Omental fat pad (tissue), 4 donors: ENCODE data around the gene IL17RE. TPM values are rescaled to one million over a fixed set of nuclear protein-coding genes. Genes with fewer than 3 reads are reported as not detected.
"Not testable (repeated sequence)": the region's sequence is repeated elsewhere in the genome, so short reads cannot be mapped to it uniquely, and the experiment has no call there.

Source experiments
- ATAC-seq: fragments of 150-250 bp; one replicate; pipeline ENCODE4 v1.9.1; 2016; ENCODE audit warnings: mild to moderate bottlenecking, moderate library complexity; ENCODE audit not compliant: low FRiP score
- DNase-seq: peaks from one replicate; pipeline ENCODE4 v3.0.0-alpha.2; 2019; ENCODE audit warnings: low spot score
- total RNA-seq, 4 donors: library from RNA; depleted of rRNA; stranded (reverse); fragments of >200 nt; gene quantifications; one replicate each; pipeline ENCODE4 v1.1.0, GENCODE V29; 2016
- TF ChIP-seq, protein P1 (sequence below), 3 donors: fragments of 450-650 bp; IDR thresholded peaks; one replicate each; pipeline ENCODE4 v1.5.1; 2016 to 2017; ENCODE audit warnings: antibody characterized with exemption in 3 of 3, mild to moderate bottlenecking in 3 of 3, moderate library complexity in 2 of 3

Gene IL17RE
- total RNA-seq, 4 donors from 2014 or later, result 7.7 to 13.8 (median 10.3) TPM

DNA sequence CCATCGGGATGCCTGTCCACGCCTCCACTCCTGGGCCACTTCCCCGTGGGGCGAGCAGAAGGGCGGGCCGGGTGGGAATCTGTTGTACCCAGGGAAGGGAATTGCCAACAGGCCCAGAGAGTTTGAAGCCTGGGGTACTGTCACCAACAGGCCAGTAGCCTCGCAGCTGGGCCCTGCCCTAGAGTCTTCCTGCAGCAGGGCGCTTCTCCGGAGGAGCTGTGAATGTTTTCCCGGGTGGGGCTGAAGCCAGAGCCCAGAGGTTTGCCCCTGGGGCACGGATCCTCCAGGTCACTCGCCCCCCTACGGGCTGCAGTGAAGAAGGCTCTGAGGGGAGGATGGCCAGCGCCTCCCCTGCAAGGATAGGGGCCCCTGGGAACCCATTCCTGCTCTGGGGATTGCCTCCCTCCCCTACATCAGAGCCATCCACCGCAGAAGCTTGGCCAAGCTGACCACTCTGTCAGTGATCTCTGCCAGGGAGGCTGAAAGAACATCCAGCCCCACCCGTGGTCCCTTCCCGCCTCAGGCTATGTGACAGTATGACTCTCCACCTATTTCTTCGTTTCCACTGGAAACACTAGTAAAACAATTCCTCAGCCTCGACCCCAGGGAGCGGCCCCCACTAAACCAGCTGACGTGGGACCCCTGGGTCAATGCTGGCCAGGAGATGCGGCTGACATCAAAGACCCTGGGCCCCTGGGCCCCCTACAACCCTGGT lies 39.4 kb upstream of the IL17RE start:
- no peak for DNase-seq
- ATAC-seq, result no peak
- TF ChIP-seq, protein P1, sequence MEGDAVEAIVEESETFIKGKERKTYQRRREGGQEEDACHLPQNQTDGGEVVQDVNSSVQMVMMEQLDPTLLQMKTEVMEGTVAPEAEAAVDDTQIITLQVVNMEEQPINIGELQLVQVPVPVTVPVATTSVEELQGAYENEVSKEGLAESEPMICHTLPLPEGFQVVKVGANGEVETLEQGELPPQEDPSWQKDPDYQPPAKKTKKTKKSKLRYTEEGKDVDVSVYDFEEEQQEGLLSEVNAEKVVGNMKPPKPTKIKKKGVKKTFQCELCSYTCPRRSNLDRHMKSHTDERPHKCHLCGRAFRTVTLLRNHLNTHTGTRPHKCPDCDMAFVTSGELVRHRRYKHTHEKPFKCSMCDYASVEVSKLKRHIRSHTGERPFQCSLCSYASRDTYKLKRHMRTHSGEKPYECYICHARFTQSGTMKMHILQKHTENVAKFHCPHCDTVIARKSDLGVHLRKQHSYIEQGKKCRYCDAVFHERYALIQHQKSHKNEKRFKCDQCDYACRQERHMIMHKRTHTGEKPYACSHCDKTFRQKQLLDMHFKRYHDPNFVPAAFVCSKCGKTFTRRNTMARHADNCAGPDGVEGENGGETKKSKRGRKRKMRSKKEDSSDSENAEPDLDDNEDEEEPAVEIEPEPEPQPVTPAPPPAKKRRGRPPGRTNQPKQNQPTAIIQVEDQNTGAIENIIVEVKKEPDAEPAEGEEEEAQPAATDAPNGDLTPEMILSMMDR (IDR thresholded peaks at IDR 0.05), result no peak

DNA sequence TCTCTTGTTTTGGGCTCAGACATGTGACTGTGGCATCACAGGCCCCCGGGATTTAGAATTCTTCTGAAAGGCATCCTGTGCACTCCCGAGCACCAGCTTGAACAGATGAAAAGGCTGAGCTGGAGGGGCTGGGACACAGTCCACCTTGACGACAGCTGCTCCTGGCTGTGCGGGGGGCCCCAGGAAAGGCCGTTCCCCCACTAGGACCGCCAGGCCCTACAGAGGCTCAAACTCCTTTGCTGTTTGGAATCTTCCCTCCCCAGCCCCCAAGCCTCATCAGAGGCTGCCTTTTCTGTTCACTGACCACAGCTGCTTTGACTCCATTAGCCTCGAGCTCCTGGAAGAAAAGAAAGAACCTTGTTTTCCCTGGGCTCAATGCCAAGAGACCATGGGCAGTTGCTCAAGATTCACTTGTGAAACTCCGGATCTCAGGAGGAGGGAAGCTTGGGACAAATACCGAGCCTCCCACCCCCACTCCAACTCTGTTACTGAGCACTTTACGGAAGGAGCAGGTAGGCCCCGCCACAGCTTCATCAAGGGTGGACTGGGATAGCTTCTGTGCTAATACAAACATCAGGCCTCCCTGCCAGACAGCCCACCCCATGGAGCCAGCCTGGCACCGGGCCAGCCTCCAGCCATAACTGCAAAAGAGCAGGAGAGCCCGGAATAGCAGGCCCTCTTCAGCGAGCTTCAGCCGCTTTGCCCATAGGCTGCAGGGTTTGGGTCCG lies 38.3 kb upstream of the IL17RE start:
- DNase-seq (no peak), ATAC-seq (peak; percentile 51)
- TF ChIP-seq, protein P1 (IDR thresholded peaks at IDR 0.05), result no peak

DNA sequence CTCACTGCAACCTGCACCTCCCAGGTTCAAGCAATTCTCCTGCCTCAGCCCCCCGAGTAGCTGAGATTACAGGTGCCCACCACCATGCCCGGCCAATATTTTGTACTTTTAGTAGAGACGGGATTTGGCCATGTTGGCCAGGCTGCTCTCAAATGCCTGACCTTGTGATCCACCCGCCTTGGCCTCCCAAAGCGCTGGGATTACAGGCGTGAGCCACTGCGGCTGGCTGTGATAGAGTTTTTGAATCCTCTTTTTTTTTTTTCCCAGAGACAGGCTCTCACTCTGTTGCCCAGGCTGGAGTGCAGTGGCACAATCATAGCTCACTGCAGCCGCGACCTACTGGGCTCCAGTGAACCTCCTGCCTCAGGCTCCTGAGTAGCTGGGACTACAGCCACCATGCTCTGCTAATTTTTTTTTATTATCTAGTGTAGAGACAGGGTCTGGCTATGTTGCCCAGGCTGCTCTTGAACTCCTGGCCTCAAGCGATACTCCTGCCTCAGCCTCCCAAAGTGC lies 37.5 kb upstream of the IL17RE start:
- DNase-seq, ATAC-seq: not testable (repeated sequence)

DNA sequence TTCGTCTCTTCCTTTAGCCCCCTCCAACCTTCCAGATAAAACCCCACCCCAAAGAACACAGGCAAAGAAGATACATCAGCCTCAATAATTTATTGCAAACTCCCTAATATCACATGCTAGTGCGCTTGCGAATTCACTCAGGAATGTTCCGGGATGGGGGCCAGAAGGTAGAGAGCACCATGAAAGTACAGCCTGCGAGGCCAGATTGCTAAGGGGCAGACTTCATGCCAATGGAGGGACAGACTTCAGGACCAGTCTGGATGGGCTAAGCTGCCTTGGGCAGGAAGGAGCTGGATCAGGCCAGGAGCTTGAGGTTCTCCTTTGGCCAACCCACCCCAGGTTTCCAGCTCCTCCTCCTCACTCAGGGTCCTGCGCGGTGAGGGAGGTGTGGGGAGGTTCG lies 36.0 kb upstream of the IL17RE start:
- TF ChIP-seq, protein P1 (IDR thresholded peaks at IDR 0.05), result no peak
- DNase-seq (peak; percentile 43), ATAC-seq (peak; percentile 67)

DNA sequence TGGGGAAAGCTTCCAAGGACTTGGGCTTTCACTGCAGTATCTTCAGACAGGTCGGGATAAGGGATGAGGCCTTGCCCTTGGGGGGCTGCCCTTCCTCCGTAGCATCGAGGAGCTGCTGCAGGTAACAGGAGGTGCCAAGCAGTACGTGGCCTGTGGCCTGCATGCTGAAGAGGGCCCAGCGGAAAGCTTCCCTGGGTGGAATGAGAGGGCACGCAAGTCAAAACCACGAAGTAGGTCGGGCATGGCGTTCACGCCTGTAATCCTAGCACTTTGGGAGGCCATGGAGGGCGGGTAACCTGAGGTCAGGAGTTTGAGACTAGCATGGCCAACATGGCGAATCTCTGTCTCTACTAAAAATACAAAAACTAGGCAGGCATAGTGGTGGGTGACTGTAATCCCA lies 35.5 kb upstream of the IL17RE start:
- ATAC-seq, result no peak
- DNase-seq, result no peak

DNA sequence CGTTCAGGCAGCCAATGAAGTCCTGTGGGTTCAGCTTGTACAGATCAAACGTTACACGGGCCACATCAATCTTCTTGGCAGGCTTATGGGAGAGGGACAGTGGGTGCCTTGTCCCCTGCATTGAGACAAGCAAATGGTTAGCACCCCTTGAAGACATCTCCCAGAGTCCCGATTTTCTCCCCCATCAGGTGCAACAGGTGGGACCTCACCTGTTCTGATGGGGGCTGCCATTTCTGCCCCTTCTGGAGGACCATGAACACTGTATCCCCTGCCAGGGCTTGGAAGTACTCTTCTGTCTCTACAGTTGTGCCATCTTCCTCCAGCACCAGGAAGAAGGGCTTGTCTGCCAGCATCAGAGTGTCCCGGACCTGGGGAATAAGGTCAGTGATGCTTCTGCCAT lies 32.7 kb upstream of the IL17RE start:
- no peak for ATAC-seq
- TF ChIP-seq, protein P1 (IDR thresholded peaks at IDR 0.05), result no peak

More for the DNA sequence above, 35.5 kb upstream of the IL17RE start:
- TF ChIP-seq, protein P1 (IDR thresholded peaks at IDR 0.05), result no peak

DNA sequence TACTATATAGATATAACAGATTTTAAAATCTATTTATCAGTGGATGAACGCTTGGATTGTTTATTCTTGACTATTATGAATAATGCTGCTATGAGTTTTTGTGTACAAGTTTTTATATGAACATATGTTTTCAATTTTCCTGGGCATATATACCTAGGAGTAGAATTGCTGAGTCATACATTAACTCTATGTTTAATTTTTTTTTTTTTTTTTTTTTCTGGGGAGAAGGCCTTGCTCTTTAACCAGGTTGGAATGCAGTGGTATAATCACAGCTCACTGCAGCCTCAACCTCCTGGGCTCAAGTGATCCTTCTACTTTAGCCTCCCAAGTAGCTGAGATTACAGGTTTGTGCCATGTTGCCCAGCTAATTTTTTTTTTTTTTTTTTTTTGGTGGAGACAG lies 31.7 kb upstream of the IL17RE start:
- ATAC-seq, result no peak
- TF ChIP-seq, protein P1 (IDR thresholded peaks at IDR 0.05), result no peak
- DNase-seq, result no peak

More for the DNA sequence above, 32.7 kb upstream of the IL17RE start:
- no peak for DNase-seq

DNA sequence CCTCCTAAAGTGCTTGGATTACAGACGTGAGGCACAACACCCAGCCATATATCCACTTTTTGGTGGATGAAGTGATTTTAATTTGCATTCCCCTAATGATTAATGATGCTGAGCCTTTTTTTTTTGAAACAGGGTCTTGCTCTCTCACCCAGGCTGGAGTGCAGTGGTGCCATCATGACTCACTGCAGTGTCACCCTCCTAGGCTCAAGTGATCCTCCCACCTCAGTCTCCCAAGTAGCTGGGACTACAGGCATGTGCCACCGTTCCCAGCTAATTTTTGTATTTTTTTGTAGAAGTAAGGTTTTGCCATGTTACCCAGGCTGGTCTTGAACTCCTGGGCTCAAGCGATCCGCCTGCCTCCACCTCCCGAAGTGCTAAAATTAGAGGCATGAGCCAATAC lies 30.6 kb upstream of the IL17RE start:
- ATAC-seq, DNase-seq: not testable (repeated sequence)
